HG03064 (cell line): Measurements from ENCODE around the gene TP53INP2.
"Not testable (repeated sequence)": the region's sequence is repeated elsewhere in the genome, so short reads cannot be mapped to it uniquely, and the experiment has no call there.

ENCODE experiments used
- ATAC-seq: cut with Tn5 transposase; IDR thresholded peaks from one replicate; pipeline ENCODE4 v1.9.1; 2021; ENCODE audit warnings: low read depth; ENCODE audit not compliant: unreplicated experiment

The TP53INP2 gene, protein sequence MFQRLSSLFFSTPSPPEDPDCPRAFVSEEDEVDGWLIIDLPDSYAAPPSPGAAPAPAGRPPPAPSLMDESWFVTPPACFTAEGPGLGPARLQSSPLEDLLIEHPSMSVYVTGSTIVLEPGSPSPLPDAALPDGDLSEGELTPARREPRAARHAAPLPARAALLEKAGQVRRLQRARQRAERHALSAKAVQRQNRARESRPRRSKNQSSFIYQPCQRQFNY

DNA sequence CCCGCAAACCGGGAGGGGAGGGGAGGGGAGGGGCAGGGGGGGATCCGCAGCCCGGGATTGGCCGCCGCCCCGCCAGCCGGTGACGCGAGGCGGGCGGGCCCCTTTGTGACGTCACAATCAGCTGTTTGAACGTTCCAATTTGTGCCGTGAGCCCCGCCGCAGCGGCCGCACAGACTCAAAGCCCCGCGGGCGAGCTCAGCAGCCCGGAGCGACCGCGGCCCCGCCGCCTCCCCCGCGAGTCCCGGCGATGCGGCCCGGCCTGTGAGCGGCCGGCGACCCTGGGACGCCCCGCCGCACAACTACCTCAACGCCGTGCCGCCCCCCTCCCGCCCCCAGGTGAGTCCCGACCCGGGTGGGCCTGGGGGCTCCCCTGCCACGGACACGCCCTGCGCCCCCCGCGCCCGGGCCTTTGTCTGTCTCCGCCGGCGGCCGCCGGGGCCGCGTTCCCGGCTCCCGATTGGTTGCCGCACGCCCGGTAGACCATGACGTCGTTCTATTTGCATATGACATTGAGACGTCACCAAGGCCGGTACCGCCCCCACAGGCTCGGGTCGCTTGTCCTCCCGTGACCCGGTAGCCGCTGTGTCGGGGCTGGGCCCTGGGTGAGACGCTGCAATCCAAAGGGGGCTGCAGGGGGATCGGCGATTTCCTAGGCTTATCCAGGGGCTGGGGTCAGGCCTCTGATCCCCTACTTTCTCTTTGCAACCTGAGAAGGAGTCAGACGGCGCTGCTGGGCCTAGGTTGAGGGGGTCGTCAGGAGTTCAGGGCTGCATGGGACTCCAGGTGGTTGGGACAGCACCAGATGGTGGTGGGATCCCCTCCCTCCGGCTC, at the start of gene TP53INP2:
TSS of gene TP53INP2 (plus strand) at position 168 of the 831 bp plus-strand sequence. CDS start 4,396 bp downstream, outside the sequence.
- peak; percentile 39 for ATAC-seq

DNA sequence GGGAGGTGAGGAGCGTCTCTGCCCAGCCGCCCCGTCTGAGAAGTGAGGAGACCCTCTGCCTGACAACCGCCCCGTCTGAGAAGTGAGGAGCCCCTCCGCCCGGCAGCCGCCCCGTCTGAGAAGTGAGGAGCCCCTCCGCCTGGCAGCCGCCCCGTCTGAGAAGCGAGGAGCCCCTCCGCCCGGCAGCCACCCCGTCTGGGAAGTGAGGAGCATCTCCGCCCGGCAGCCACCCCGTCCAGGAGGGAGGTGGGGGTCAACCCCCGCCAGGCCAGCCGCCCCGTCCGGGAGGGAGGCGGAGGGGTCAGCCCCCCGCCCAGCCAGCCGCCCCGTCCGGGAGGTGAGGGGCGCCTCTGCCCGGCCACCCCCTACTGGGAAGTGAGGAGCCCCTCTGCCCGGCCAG, 45.5 kb upstream of the TP53INP2 start:
- ATAC-seq: not testable (repeated sequence)

DNA sequence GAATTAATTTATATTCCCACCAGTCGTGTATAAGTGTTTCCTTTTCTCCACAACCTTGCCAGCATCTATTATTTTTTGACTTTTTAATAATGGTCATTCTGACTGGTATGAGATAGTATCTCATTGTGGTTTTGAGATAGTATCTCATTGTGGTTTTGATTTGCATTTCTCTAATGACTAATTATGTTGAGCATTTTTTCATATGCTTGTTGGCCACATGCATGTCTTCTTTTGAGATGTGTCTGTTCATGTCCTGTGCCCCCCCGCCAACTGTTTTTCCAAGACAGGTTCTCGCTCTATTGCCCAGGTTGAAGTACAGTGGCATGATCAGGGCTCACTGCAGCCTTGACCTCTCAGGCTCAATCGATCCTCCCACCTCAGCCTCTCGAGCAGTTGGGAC, 42.3 kb upstream of the TP53INP2 start:
- not testable (repeated sequence) for ATAC-seq

DNA sequence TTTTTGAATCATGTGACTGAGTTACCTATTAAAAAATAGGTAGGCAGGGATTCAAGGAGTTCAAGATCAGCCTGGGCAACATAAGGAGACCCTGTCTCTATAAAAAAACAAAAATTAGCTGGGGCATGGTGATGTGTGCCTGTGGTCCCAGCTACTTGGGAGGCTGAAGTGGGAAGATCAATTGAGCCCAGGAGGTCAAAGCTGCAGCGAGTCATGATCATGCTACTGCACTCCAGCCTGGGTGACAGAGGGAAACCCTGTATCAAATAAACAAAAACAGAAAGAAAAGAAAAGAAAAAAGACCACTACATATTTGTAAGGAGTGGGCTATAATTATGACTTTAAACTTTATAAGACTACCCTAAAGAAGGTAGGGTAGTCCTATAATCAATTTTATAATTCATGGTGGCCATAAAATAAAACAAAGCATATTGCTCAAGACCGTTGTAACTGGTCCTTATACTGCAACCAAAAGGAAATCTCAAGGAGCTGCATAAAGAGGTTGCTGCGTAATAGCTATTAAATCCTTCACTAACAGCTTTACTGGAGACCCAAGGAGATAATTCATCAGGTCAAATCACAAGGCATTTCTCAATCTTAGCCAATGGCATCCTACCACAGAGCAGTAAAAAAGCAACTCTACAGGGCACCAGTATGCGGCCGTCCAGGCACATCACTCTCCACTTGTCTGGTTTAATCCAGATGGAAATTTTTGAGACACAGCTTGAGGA, 40.8 kb upstream of the TP53INP2 start:
- no peak for ATAC-seq

DNA sequence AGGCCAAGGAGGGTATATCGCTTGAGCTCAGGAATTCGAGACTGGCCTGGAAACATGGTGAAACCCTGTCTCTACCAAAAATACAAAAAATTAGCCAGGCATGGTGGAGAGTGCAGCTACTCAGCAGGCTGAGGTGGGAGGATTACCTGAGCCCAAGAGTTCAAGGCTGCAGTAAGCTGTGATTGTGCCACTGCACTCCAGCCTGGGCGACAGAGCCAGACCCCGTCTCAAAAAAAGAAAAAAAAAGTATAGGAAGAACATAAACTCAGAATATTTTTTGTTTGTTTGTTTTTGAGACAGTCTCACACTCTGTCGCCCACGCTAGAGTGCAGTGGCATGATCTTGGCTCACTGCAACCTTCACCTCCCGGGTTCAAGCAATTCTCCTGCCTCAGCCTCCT, 39.4 kb upstream of the TP53INP2 start:
- not testable (repeated sequence) for ATAC-seq

DNA sequence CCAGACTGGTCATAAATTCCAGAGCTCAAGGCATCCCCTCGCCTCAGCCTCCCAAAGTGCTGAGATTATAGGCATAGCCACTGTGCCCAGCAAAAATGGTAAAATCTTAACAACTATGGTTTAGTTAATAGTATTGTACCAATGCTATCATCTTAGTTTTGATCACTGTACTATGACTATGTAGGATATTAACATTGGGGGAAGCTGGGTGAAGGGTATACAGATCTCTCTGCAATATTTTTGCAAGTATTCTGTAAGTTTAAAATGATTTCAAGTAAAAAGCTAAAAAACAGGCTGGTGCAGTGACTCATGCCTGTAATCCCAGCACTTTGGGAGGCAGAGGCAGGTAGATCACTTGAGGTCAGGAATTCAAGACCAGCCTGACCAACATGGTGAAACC, 35.0 kb upstream of the TP53INP2 start:
- no peak for ATAC-seq

DNA sequence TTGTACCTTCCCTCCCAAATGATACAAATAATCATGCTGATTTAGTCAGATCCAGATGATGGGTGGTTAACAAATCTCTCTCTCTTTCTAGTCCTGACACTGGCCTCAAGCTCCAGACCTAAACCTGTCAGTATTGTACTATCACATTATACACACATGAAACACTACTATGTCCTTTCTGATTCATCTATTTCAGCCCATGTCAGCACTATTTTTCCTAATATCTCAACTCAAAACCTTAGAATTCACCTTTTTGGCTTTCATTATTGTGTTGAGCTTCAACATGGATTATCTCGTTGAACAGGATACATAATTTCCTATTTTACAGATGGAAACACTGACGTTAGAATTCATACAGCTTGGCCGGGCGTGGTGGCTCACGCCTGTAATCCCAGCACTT, 30.7 kb upstream of the TP53INP2 start:
- ATAC-seq: no peak

DNA sequence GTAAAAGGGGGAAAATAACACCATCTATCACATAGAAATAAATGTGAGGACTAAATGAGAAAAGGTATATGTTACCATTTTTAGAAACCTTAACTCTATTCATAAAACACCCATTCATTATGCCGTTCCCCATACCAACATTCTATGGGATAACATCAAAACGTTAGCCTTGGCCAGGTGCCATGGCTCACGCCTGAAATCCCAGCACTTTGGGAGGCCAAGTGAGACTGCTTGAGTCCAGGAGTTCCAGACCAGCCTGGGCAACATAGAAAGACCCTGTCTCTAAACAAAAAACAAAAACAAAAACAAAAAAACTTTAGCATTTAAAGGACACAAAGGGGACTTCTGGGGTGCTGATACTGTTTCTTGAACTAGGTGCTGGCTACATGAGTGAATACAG, 28.6 kb upstream of the TP53INP2 start:
- ATAC-seq: no peak

DNA sequence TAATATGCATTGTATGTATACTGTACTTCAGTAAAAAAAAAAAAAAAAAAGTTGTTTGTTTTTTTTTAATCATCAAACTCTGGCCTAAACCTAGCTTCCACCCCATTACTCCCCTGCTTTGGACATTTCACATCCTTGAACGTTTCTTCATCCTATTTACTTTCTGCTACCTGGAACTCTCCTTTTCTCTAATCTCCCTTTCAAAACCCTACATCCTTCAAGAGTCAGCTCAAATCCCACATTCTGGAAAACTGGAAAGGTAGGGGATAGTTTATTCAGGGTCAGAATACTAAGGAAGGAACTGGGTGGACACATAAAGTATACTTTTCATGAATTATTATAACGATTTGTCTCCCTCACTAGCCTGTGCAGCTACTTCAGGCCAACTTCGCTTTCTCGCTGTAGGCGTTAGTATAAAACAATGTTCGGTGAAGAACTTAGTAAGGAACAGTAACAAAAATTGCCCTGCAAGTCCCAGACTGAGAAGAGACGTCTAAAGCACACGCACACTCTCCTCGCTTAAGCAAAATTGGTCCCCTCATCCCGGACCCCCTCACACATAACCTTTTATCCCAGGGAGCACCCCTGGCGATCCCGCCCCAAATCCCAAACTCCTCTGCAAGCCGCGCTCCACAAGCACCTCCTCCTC, 28.0 kb upstream of the TP53INP2 start:
- ATAC-seq: no peak

DNA sequence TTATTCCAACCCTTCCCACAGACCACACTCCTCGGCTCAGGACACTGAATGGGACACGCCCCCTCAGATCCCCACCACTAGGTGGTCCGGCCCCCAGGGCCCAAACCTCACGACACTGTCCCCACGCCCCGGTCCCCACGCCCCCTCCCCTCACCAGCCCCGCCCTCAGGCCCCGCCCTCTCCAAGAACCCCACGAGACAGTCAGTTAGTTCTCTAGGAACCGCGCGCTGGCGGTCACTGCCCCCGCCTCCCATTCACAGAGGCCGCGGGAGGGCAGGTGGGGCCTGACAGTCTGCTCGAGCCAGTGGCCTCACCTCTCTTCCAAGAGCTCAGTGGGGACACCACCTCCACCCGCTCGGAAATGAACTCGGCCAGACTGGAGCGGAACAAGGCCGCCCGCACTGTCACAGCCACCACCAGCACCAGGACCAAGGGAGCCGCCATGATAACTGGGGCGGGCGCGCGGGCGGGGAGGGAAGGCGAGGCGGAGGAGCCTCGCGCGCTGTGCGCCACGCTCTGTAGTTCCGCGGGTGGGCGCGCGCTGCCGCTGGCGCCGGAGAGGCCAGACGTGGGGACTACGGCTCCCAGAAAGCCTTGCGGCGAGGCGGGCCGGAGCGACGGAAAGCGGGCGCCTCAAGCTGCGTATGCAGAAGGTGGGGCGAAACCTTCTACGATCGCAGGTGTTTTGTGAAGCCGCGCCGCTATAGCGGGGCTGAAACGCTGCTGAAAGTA, 27.3 kb upstream of the TP53INP2 start, which contains the start of gene PIGU:
TSS of gene PIGU (minus strand) at position 451 of the 732 bp plus-strand sequence. CDS start at position 444, 7 bp downstream.
- peak; percentile 88 for ATAC-seq

DNA sequence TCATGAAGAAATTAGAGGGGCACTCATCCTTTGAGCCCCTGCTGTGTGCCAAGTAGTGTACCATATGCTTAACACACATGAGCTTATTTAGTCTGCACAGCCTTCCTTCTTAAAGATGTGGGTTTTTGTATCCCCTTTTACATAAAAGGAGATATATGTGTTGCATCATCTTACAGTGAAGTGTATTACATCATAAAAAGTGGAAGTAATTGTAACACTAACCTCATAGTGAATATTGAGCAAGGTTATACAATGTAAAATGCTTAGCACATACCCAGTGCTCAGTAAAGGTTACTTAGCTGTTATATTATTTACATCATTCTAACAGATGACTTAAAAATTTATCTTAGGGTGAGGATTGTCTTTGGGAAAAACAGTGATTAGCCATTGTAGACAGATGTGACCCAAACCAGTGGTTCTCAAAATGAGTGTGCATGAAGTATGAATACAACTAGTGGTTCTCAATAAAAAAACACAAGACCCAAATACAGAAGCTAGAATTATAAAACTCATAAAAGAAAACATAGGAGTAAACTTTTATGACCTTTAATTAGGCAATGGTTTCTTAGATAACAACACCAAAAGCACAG, 23.5 kb upstream of the TP53INP2 start:
- no peak for ATAC-seq

DNA sequence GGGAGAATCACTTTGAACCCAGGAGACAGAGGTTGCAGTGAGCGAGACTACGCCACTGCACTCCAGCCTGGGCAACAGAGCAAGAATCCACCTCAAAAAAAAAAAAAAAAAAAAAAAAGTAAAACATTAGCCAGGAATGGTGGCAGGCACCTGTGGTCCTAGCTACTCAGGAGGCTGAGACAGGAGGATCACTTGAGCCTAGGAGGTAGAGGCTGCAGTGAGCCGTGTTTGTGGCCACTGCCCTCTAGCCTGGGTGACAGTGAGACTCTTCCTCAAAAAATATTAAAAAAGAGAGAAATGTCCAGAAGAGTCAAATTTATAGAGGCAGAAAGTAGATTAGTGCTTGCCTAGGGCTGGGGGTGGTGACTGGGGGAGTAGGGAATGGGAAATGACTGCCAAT, 20.5 kb upstream of the TP53INP2 start:
- no peak for ATAC-seq

DNA sequence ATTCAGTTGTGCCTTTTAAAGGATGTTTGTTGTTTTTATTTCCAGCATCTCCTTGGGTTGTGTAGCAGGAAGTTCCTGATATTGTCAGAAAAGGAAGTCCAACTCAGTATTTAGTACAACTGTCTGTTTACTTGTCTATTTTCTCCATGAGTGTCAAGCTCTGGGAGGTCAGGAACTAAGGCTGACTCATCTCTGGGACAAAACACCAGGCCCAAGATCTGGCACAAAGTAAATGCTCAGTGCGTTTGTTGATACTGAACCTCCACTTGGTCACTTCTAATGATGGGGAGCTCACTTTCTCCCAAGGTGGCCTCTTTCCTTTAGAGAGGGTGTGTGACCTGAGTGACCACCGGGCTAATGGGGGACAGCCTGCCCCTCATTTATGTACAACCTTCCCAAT, 14.7 kb upstream of the TP53INP2 start:
- no peak for ATAC-seq

DNA sequence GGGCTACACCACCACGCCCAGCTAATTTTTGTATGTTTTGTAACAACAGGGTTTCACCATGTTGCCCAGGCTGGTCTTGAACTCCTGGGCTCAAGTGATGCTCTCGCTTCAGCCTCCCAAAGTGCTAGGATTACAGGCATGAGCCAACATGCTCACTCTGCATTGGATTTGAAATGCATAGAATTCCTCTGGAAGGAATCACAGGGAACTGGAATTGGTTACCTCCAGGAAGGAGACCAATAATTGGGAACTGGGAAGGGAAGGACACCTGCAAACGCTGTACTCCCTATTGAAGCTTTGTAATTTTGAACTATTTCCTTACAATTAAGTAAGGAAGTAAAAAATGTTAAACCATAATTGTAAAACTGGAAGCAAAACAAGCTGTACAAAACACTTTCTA, 12.3 kb upstream of the TP53INP2 start:
- no peak for ATAC-seq

DNA sequence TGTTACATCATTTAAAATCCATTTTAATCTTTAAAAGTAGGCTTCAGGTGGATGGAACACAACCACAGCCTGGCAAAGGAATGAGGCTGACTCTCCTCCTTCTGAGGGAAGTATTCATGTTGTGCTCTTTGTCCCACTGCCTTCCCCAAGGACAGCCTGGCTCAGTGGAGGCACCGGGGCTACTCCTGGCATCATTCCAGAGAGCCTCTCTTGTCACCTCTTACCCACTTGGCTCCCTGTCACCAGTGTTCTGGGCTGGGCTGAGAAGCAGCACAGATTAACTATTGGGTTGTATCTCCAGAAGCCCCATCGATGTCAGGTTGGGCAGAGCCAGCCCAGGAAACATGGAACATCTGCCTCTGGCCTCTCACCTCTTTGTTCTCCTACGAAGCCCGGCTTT, 10.7 kb upstream of the TP53INP2 start:
- no peak for ATAC-seq

DNA sequence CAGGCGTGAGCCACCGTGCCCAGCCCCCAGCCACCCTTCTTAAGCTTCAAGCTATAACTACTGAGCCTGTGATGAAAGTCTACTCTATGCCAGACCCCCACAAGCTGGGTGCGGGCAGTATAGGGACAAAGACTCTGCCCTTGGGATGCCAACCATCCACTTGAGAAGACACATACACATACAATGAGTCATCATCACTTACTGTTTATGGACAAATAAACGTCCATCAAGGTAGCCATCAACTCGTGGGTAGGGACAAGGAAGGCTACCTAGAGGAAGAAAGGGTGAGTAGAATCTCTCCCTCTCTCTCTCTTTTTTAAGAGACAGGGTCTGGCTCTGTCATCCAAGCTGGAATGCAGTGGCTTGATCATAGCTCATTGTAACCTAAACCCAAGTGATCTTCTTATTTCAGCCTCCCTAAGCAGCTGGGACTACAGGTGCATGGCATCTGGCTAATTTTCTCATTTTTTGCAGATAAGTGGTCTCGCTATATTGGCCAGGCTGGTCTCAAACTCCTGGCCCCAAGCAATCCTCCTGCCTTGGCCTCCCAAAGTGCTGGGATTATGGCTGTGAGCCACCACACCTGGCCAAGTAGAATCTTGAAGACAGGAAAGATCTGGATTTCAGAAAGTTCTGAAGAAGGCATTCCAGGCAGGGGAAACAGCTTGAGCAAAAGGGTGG, 2.6 kb upstream of the TP53INP2 start:
- ATAC-seq: no peak

DNA sequence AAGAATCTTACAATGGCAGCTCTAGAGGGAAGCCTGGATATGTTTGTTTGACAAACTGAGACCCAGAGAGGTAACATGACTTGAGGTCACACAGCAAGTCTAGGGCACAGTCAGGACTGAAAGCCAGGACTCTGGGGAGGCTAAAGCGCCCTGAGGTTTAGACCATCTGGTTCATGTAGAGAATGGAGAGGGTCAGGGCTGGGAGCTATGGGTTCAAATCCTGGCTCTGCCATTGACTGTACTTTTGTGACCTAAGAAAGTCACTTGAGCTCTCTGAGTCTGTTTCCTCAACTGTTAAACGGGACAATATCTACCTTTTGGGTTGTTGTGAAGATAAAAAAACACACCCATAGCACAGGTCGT, 1.1 kb upstream of the TP53INP2 start:
- ATAC-seq: no peak

DNA sequence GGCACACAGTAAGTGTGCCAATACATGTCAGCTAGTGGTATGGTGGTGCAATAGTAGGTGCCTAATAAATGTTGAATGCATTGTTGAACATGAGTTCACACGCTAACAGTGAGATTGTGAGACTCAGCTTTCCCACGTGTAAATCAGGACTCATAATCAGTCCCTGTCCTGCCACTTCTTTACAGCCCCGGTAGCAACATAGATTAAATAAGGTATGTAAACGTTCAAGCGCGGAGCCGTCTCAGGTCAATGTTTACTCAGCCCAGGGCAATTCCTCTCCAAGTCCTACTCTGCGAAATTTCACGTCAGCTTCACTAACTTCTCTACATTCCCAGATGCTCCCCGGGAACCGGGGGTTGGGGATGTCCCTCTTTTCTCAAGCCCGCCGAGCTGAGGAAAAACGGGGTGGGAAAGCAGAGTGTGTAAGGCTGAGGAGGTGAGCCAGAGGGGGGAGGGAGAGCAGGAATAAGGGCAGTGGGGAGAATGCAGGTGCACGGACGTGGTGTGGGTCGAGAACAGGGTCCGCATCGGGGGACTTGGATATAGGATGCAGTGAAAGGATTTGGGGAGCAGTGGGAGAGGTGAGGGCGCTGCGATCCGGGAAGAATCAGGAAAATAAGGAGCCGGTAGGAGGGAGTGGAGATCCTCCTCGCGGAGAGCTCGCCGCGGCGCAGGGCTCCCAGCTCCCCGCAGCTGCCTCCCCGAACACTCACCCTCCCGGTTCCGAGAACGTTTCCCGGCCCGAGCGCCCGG, 544 bp upstream of the TP53INP2 start:
- ATAC-seq: peak; percentile 2

DNA sequence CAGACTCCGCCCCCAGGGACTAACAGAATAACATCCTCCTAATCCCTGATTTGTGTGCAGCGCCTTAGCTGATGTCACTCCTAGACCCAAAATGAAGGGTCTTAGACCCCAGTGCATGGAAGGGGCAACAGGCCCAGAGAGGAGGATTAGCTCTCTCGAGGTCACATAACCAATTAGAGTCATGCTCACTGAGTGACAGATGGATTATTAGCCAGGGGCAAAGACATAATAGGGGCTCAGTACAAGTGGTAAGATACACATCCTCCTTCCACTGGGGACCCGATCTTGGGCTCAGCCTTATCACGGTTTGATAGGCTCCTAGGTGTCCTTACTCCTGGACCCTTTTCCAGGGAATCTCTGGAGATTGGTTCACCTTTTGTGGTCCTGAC, 858 bp downstream of the TP53INP2 start:
- no peak for ATAC-seq
